RWPE2 (cell line): ENCODE results near the gene URB1.

Experiments
- ATAC-seq: fragments of 200-7000 bp; cut with Tn5 transposase; 3 replicates; pipeline ENCODE4 v1.9.1; 2021; ENCODE audit warnings: low read depth
- DNase-seq: peaks from one replicate; pipeline ENCODE4 v3.0.0-alpha.2; 2020; ENCODE audit warnings: low spot score
- H3K27ac ChIP-seq: fragments of 450-650 bp; 2 replicates; pipeline ENCODE4 v1.5.1; 2017; ENCODE audit warnings: mild to moderate bottlenecking; ENCODE audit not compliant: poor library complexity, severe bottlenecking
- H3K27me3 ChIP-seq: fragments of 250-450 bp; sonication (Bioruptor Pico); 2 replicates; pipeline ENCODE4 v1.5.1; 2021; ENCODE audit warnings: mild to moderate bottlenecking, moderate library complexity; ENCODE audit not compliant: insufficient read depth, poor library complexity, severe bottlenecking
- H3K36me3 ChIP-seq: fragments of 250-450 bp; sonication (Bioruptor Pico); 2 replicates; pipeline ENCODE4 v1.5.1; 2020; ENCODE audit warnings: low read depth, mild to moderate bottlenecking, moderate library complexity
- H3K4me1 ChIP-seq: fragments of 250-450 bp; sonication (Bioruptor Pico); 2 replicates; pipeline ENCODE4 v1.5.1; 2021; ENCODE audit warnings: mild to moderate bottlenecking, moderate library complexity; ENCODE audit not compliant: insufficient read depth, poor library complexity, severe bottlenecking
- H3K4me3 ChIP-seq: fragments of 250-450 bp; sonication (Bioruptor Pico); 2 replicates; pipeline ENCODE4 v1.5.1; 2021; ENCODE audit warnings: mild to moderate bottlenecking, moderate library complexity; ENCODE audit not compliant: severe bottlenecking
- H3K9me3 ChIP-seq: fragments of 250-450 bp; sonication (Bioruptor Pico); 2 replicates; pipeline ENCODE4 v1.5.1; 2021; ENCODE audit warnings: mild to moderate bottlenecking, moderate library complexity; ENCODE audit not compliant: severe bottlenecking
- CTCF ChIP-seq: fragments of 450-650 bp; IDR thresholded peaks from one replicate; pipeline ENCODE4 v1.5.1; 2017; ENCODE audit warnings: mild to moderate bottlenecking, moderate library complexity; ENCODE audit not compliant: poor library complexity, severe bottlenecking

Gene URB1

DNA sequence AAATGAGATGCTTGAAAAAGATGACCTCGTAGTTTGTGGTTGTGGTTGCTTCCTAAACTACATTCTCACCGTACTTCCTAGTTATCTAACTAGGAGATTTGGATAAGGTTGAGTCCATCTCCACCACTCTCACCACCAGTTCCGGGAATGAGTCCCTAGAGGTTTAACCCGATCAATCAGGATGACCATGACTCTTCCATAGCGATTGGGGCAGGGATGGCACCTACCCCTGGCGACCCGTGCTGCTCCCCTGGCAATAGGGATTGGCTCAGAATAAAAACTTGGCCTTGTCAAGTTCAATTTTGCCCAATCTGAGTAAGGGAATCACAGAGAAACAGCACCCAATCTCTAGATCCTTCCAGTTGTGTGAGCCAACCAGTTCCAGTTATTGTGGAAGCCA is 111.3 kb downstream of the URB1 start:
- Histone ChIP-seq H3K4me1 (no peaks in the 10 kb centered on the region), H3K4me3 (no peak overlapping the region), H3K27ac (no peak overlapping the region), H3K27me3 (no peaks in the 10 kb centered on the region), H3K36me3 (peaks cover 7% of the 10 kb centered on the region; the same call in 1 of the 2 replicates), H3K9me3 (no peaks in the 10 kb centered on the region)
- no peak for ATAC-seq
- no peak for TF ChIP-seq CTCF
- DNase-seq, result no peak

DNA sequence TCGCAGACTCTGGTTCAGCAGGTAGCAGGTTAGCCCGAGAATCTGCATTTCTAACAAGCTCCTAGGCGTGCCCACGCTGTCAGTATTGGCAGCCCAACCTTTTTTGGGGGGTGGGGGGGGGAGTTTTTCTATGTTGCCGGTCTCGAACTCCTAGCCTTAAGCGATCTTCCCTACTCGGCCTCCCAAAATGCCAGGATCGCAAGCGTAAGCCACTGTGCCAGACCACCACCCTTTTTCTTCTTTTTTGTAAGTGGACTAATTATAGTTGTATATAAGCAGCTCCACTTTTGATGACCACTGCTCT is 113.5 kb downstream of the URB1 start:
- ATAC-seq (no peak), DNase-seq (no peak)
- Histone ChIP-seq H3K27ac (no peak overlapping the region), H3K9me3 (no peaks in the 10 kb centered on the region), H3K36me3 (peaks cover 14% of the 10 kb centered on the region), H3K4me3 (peak overlapping the region; percentile 71), H3K27me3 (no peaks in the 10 kb centered on the region), H3K4me1 (no peaks in the 10 kb centered on the region)
- TF ChIP-seq CTCF, result no peak

GRCh38 chr21:32278518-32279376 is 114.1 kb downstream of the URB1 start, which contains the start of gene MIS18A:
Gene MIS18A (minus strand): TSS chr21:32279049. CDS start chr21:32279014, 35 bp downstream.
- DNase-seq (peak; percentile 94), ATAC-seq (peak; percentile 90)
- no peak for TF ChIP-seq CTCF
- Histone ChIP-seq H3K36me3 (peaks cover 18% of the 10 kb centered on the region), H3K9me3 (no peaks in the 10 kb centered on the region), H3K27me3 (no peaks in the 10 kb centered on the region), H3K4me3 (peak within 1 kb of the TSS; percentile 71), H3K27ac (peak within 1 kb of the TSS; percentile 8), H3K4me1 (no peaks in the 10 kb centered on the region)

- no peak for TF ChIP-seq CTCF
- ATAC-seq, result peak; percentile 49; the same call in 2 of the 3 replicates
Observed at GRCh38 chr21:32278103-32278502, 114.7 kb downstream of the URB1 start.

DNA sequence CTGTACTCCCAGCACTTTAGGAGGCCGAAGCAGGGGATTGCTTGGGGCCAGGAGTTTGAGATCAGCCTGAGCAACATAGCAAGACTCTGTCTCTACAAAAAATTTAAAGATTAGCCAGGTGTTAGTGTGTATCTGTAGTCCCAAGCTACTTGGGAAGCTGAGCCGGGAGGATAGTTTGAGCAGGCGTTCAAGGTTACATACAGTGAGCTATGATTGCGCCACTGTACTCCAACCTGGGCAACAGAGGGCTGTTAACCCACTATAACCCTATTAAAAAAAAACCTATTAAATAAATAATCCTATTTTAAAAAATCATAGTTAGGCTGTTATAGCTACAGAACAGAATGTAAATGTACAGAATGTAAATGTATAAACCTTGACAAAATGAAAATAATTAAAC is 116.1 kb downstream of the URB1 start:
- H3K9me3 ChIP-seq, result no peaks in the 10 kb centered on the region

More at GRCh38 chr21:32278103-32278502, 114.7 kb downstream of the URB1 start:
- H3K4me3 ChIP-seq, result peak overlapping the region; percentile 71
- no peaks in the 10 kb centered on the region for H3K27me3 ChIP-seq
- no peaks in the 10 kb centered on the region for H3K9me3 ChIP-seq
- peak overlapping the region; percentile 8 for H3K27ac ChIP-seq
- no peaks in the 10 kb centered on the region for H3K4me1 ChIP-seq
- DNase-seq, result no peak
- H3K36me3 ChIP-seq, result peaks cover 24% of the 10 kb centered on the region

More for the DNA sequence above, 116.1 kb downstream of the URB1 start:
- Histone ChIP-seq H3K27ac (no peak overlapping the region), H3K27me3 (no peaks in the 10 kb centered on the region), H3K36me3 (peaks cover 36% of the 10 kb centered on the region), H3K4me1 (no peaks in the 10 kb centered on the region), H3K4me3 (no peak overlapping the region)
- TF ChIP-seq CTCF, result no peak
- DNase-seq (no peak), ATAC-seq (no peak)
